ENCODE data around the gene ABCE1.
A peak's percentile ranks its signal among the peaks of the same experiment; 100 is the strongest.

DNA sequence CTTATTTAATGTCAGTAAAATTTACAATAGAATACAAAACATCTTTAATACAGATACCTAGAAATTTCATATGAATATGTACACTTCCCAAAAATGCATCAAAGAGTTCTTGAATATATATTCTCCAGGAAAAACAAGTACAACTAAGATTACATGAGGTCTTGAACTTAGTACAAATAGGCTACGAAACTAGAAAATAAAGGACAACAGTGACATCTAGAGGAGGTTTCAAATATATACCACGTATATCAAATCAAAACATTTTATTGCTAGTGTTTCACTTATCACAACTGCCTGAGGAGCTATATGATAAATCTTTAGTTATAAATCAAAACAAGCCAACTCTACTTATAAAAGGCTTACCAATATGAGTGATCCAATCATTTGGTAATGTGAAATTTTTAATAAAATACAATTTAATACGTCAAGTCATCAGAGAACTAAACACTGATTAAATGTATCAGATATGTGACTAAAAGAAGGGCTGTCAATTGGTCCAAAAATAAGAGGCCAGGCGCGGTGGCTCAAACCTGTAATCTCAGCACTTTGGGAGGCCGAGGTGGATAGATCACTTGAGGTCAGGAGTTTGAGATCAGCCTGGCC is 36.7 kb upstream of the ABCE1 start:
- TF ChIP-seq EP300 (IDR thresholded peaks at IDR 0.05) = no peak
- peak in 3 of 4 experiments; percentile 20 to 43 (median 24) for TF ChIP-seq CTCF (IDR thresholded peaks at IDR 0.05)
- no peak for TF ChIP-seq POLR2A (IDR thresholded peaks at IDR 0.05)
